Upper lobe of left lung (tissue), 4 donors: ENCODE results near the gene RHOC.

Experiments used
- EP300 ChIP-seq, 4 donors: sonication (generic); formaldehyde crosslinking; IDR thresholded peaks; one replicate each; pipeline ENCODE4 v1.5.1; 2017; ENCODE audit warnings: antibody characterized with exemption in 4 of 4, control low read depth in 2 of 4
- TF ChIP-seq, protein P1 (sequence below), 6 experiments: fragments of 450-650 bp in 4 of 6; fragments of 200-600 bp in 2 of 6; sonication (generic) in 2 of 6; IDR thresholded peaks; one replicate each; pipeline ENCODE4 v1.5.1; 2016 to 2019; ENCODE audit warnings: antibody characterized with exemption in 6 of 6

DNA sequence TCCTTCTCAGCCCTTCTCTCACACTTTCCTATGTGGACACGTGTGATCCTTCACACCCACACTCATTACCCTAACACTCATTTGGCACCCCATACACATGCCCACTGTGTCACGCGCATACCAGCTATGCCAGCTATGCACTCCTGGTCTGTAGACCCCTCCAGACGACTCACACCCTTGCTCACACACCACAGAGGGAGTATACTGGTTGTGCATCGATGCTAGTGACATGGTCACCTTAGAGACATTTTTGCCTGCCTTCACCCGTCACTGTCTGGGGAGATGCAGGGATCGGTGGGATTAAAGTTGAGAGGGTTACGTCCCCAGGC, 16.5 kb upstream of the RHOC start:
- TF ChIP-seq, protein P1, sequence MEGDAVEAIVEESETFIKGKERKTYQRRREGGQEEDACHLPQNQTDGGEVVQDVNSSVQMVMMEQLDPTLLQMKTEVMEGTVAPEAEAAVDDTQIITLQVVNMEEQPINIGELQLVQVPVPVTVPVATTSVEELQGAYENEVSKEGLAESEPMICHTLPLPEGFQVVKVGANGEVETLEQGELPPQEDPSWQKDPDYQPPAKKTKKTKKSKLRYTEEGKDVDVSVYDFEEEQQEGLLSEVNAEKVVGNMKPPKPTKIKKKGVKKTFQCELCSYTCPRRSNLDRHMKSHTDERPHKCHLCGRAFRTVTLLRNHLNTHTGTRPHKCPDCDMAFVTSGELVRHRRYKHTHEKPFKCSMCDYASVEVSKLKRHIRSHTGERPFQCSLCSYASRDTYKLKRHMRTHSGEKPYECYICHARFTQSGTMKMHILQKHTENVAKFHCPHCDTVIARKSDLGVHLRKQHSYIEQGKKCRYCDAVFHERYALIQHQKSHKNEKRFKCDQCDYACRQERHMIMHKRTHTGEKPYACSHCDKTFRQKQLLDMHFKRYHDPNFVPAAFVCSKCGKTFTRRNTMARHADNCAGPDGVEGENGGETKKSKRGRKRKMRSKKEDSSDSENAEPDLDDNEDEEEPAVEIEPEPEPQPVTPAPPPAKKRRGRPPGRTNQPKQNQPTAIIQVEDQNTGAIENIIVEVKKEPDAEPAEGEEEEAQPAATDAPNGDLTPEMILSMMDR (IDR thresholded peaks at IDR 0.05): no peak
- no peak for TF ChIP-seq EP300 (IDR thresholded peaks at IDR 0.05)
